Measurements from ENCODE around the gene KIAA0408. TPM values are rescaled to one million over a fixed set of nuclear protein-coding genes. Genes with fewer than 3 reads are reported as not detected.
A peak's percentile ranks its signal among the peaks of the same experiment; 100 is the strongest.
"Not testable (repeated sequence)": the region's sequence is repeated elsewhere in the genome, so short reads cannot be mapped to it uniquely, and the experiment has no call there.

The KIAA0408 gene
- total RNA-seq, 1 experiment from 2014 or later: 0.22 TPM

DNA sequence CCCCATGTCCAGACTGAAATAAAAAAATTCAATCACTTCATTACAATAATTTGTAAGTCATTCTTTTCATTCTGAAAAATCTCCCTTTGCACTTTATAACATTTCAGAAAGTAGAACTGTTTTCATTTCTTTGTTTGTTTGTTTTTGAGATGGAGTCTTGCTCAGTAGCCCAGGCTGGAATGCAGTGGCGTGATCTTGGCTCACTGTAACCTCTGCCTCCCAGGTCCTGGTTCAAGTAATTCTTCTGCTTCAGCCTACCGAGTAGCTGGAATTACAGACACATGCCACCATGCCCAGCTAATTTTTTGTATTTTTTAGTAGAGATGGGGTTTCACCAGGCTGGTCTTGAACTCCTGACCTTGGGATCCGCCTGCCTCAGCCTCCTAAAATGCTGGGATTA lies 38.0 kb downstream of the KIAA0408 start:
- H4K20me1 ChIP-seq (ENCODE audit: insufficient read depth, low read depth, low read length); H3K9ac ChIP-seq (ENCODE audit: low read length); H3K4me3 ChIP-seq (ENCODE audit: low read length); H3K4me1 ChIP-seq (ENCODE audit: low read length); H3K27me3 ChIP-seq (ENCODE audit: low read length); H3K79me2 ChIP-seq (ENCODE audit: low read length); H3K9me2 ChIP-seq (replicated peaks; ENCODE audit: insufficient read depth, low read length); H3K9me3 ChIP-seq (ENCODE audit: low read length); H2AFZ ChIP-seq (ENCODE audit: low read length); DNase-seq; H3K36me3 ChIP-seq (ENCODE audit: insufficient read depth, low read length); H3K4me2 ChIP-seq (ENCODE audit: low read depth, low read length, poor library complexity, severe bottlenecking); H3K27ac ChIP-seq (ENCODE audit: low read length): not testable (repeated sequence)

DNA sequence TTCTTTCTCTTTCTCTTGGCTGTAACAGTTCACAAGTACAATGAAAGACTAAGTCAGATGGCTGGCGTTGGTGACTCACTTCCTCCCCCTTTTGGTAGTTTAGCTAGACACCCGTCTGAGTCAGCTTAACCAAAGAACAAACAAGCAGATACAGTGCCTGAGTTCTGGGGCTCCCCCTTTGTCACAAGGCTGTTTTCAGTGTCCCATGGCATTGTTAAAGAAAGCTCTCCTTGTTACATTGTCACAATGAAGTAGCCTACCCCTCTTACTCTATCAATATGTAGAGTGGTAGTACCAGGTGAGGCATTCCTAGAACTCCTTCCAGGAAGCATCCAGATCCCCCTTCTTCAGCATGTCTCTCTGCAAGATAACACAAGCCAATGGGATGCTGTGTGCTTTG lies 38.6 kb downstream of the KIAA0408 start:
- Histone ChIP-seq H3K9me2 (replicated peaks; ENCODE audit: insufficient read depth, low read length) (no peaks in the 10 kb centered on the region), H3K36me3 (ENCODE audit: insufficient read depth, low read length) (no peaks in the 10 kb centered on the region), H3K9me3 (ENCODE audit: low read length) (no peaks in the 10 kb centered on the region), H3K4me1 (ENCODE audit: low read length) (peaks cover 3% of the 10 kb centered on the region; the same call in 1 of the 2 replicates), H4K20me1 (ENCODE audit: insufficient read depth, low read depth, low read length) (no peaks in the 10 kb centered on the region), H2AFZ (ENCODE audit: low read length) (no peak overlapping the region), H3K4me3 (ENCODE audit: low read length) (no peak overlapping the region), H3K27ac (ENCODE audit: low read length) (no peak overlapping the region), H3K4me2 (ENCODE audit: low read depth, low read length, poor library complexity, severe bottlenecking) (no peak overlapping the region), H3K9ac (ENCODE audit: low read length) (no peak overlapping the region), H3K79me2 (ENCODE audit: low read length) (no peaks in the 10 kb centered on the region), H3K27me3 (ENCODE audit: low read length) (no peaks in the 10 kb centered on the region)
- DNase-seq: peak; percentile 84

DNA sequence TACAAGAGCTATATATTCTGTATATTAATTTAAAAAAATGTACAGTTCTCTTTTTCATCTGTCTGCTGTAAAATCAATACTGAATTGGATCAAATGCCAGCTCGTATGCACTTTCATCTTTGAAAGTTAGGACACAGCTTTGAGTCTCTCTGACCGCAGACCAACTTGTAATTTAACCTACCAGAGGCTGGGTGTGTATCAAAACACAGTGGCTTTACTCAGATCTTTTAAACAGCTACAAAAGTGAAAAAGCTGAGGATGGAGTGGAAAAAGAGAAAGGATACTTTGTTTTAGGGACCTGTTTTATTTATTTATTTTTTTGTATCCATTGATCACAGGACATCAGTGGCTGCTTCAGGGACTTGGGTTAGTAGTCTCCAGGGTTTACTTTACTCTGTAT lies 44.1 kb downstream of the KIAA0408 start:
- no peak overlapping the region for H3K27ac ChIP-seq (ENCODE audit: low read length)
- DNase-seq: no peak
- no peak overlapping the region for H3K9ac ChIP-seq (ENCODE audit: low read length)
- H3K4me3 ChIP-seq (ENCODE audit: low read length): no peak overlapping the region
- H3K27me3 ChIP-seq (ENCODE audit: low read length): no peaks in the 10 kb centered on the region
- no peaks in the 10 kb centered on the region for H3K9me2 ChIP-seq (replicated peaks; ENCODE audit: insufficient read depth, low read length)
- H3K4me2 ChIP-seq (ENCODE audit: low read depth, low read length, poor library complexity, severe bottlenecking): no peak overlapping the region
- H3K9me3 ChIP-seq (ENCODE audit: low read length): no peaks in the 10 kb centered on the region
- no peaks in the 10 kb centered on the region for H3K79me2 ChIP-seq (ENCODE audit: low read length)
- H3K4me1 ChIP-seq (ENCODE audit: low read length): no peaks in the 10 kb centered on the region
- no peaks in the 10 kb centered on the region for H3K36me3 ChIP-seq (ENCODE audit: insufficient read depth, low read length)
- H4K20me1 ChIP-seq (ENCODE audit: insufficient read depth, low read depth, low read length): no peaks in the 10 kb centered on the region
- no peak overlapping the region for H2AFZ ChIP-seq (ENCODE audit: low read length)

DNA sequence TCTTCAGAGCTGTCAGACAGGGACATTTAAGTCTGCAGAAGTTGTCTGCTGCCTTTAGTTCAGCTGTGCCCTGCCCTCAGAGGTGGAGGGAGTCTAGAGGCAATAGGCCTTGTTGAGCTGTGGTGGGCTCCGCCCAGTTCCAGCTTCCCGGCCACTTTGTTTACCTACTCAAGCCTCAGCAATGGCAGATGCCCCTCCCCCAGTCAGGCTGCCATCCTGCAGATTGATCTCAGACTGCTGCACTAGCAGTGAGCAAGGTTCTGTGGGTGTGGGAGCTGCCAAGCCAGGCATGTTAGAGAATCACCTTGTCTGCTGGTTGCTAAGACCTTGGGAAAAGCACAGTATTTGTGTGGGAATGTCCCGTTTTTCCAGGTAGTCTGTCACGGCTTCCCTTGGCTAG lies 46.1 kb downstream of the KIAA0408 start:
- H3K27me3 ChIP-seq (ENCODE audit: low read length); H3K79me2 ChIP-seq (ENCODE audit: low read length); H4K20me1 ChIP-seq (ENCODE audit: insufficient read depth, low read depth, low read length); H3K9me3 ChIP-seq (ENCODE audit: low read length); H3K9me2 ChIP-seq (replicated peaks; ENCODE audit: insufficient read depth, low read length); DNase-seq; H3K36me3 ChIP-seq (ENCODE audit: insufficient read depth, low read length); H3K27ac ChIP-seq (ENCODE audit: low read length); H2AFZ ChIP-seq (ENCODE audit: low read length); H3K4me3 ChIP-seq (ENCODE audit: low read length); H3K4me1 ChIP-seq (ENCODE audit: low read length); H3K9ac ChIP-seq (ENCODE audit: low read length); H3K4me2 ChIP-seq (ENCODE audit: low read depth, low read length, poor library complexity, severe bottlenecking): not testable (repeated sequence)

DNA sequence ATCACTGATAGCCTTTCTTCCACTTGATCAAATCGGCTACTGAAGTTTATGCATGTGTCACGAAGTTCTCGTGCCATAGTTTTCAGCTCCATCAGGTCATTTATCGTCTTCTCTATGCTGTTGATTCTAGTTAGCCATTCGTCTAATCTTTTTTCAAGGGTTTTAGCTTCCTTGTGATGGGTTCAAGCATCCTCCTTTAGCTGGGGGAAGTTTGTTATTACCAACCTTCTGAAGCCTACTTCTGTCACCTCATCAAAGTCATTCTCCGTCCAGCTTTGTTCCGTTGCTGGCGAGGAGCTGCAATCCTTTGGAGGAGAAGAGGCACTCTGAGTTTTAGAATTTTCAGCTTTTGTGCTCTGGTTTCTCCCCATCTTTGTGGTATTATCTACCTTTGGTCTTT lies 47.2 kb downstream of the KIAA0408 start:
- H3K4me1 ChIP-seq (ENCODE audit: low read length); H3K9ac ChIP-seq (ENCODE audit: low read length); H3K4me3 ChIP-seq (ENCODE audit: low read length); H3K36me3 ChIP-seq (ENCODE audit: insufficient read depth, low read length); H3K27ac ChIP-seq (ENCODE audit: low read length); H3K79me2 ChIP-seq (ENCODE audit: low read length); H3K9me3 ChIP-seq (ENCODE audit: low read length); H2AFZ ChIP-seq (ENCODE audit: low read length); DNase-seq; H3K9me2 ChIP-seq (replicated peaks; ENCODE audit: insufficient read depth, low read length); H4K20me1 ChIP-seq (ENCODE audit: insufficient read depth, low read depth, low read length); H3K4me2 ChIP-seq (ENCODE audit: low read depth, low read length, poor library complexity, severe bottlenecking); H3K27me3 ChIP-seq (ENCODE audit: low read length): not testable (repeated sequence)

Small RNA genes lying within 50 kb of the gene (small RNA-seq; reads per million reads assigned to genes)
- not detected for gene KIAA0408

Other genes with a start within 250 kb of the KIAA0408 start
- 35.7 and 50.1 TPM in 2 replicates for gene RNF146, start 192.5 kb downstream of the KIAA0408 start, total RNA-seq (2014; rRNA removed; shearing (Covaris generic); ENCODE audit: low replicate concordance)
- gene ECHDC1, start 115.8 kb downstream of the KIAA0408 start, total RNA-seq (2014; rRNA removed; shearing (Covaris generic); ENCODE audit: low replicate concordance): 62.5 and 111 TPM in 2 replicates
- gene C6orf58, start 117.8 kb upstream of the KIAA0408 start, total RNA-seq (2014; rRNA removed; shearing (Covaris generic); ENCODE audit: low replicate concordance): not detected in 2 replicates

Measured in Karpas-422 (cell line).